ENCODE data around the gene GFER.
"Not testable (repeated sequence)": the region's sequence is repeated elsewhere in the genome, so short reads cannot be mapped to it uniquely, and the experiment has no call there.

GRCh38 chr16:1962161-1963153, 21.5 kb upstream of the GFER start:
- not testable (repeated sequence) for TF ChIP-seq EZH2 (IDR thresholded peaks at IDR 0.05; ENCODE audit: borderline replicate concordance, low read depth, low read length, severe bottlenecking); CTCF (IDR thresholded peaks at IDR 0.05; ENCODE audit: borderline replicate concordance, extremely low read depth, low read length, poor library complexity, severe bottlenecking)

All from DND-41 (cell line).